ENCODE measurements around the gene SLC12A1. TPM values are rescaled to one million over a fixed set of nuclear protein-coding genes. Genes with fewer than 3 reads are reported as not detected.
A peak's percentile ranks its signal among the peaks of the same experiment; 100 is the strongest.

SLC12A1 gene
- total and polyA plus RNA-seq, 2 of the 8 experiments (the other 6 are each of a cell fraction or from before 2014, with no cell fraction given) = 0.63 to 1.0 TPM

DNA sequence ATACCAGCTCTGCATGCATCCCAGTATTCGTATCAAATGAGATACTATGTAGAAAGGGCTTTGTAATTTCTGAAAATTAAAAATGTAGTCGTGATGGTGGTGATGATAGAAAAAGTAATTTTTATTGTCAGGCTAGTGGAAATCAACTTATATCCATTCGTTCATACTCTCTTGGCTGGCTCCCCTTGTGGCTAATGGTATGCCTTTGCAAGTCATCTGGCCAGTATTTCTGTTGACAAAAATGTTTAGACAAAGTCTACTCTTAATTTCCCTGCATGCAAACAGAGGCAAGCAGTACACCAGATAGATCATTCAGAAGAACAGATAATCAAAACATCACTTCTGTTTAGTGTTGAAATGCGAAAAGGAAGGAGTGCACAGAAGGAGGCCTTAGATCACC is 75.6 kb downstream of the SLC12A1 start:
- H2BK15ac ChIP-seq (ENCODE audit: low read length) = no peak overlapping the region
- no peak overlapping the region for H4K5ac ChIP-seq (ENCODE audit: insufficient read length, low read depth, low read length)
- 81 to 100% methylated on average over 1 to 4 of the region's 4 CpGs for WGBS, 2 experiments (ENCODE audit: extremely low coverage in 1 of 2, insufficient coverage in 1 of 2, insufficient read length in 1 of 2, insufficient replicate concordance in 2 of 2, low coverage in 1 of 2, low lambda C conversion rate in 2 of 2, missing lambda C conversion rate in 1 of 2)
- TF ChIP-seq, protein P1, sequence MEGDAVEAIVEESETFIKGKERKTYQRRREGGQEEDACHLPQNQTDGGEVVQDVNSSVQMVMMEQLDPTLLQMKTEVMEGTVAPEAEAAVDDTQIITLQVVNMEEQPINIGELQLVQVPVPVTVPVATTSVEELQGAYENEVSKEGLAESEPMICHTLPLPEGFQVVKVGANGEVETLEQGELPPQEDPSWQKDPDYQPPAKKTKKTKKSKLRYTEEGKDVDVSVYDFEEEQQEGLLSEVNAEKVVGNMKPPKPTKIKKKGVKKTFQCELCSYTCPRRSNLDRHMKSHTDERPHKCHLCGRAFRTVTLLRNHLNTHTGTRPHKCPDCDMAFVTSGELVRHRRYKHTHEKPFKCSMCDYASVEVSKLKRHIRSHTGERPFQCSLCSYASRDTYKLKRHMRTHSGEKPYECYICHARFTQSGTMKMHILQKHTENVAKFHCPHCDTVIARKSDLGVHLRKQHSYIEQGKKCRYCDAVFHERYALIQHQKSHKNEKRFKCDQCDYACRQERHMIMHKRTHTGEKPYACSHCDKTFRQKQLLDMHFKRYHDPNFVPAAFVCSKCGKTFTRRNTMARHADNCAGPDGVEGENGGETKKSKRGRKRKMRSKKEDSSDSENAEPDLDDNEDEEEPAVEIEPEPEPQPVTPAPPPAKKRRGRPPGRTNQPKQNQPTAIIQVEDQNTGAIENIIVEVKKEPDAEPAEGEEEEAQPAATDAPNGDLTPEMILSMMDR (IDR thresholded peaks at IDR 0.05; ENCODE audit: control extremely low read depth in 1 of 3, insufficient read depth in 1 of 3, low read depth in 1 of 3, low read length in 3 of 3) = peak in 1 of 3 experiments; percentile 20; a peak in 1 of 4 replicates
- TF ChIP-seq RFX5 (IDR thresholded peaks at IDR 0.05; ENCODE audit: borderline replicate concordance, low read depth, low read length) = no peak
- TF ChIP-seq CBX8 (IDR thresholded peaks at IDR 0.05; ENCODE audit: borderline replicate concordance, low read depth, low read length) = no peak
- no peaks in the 10 kb centered on the region for H4K20me1 ChIP-seq (replicated peaks in 1 of 2; ENCODE audit: control insufficient read depth in 1 of 2, insufficient read depth in 2 of 2, low read length in 2 of 2)
- FAIRE-seq (peak; percentile 65), DNase-seq (ENCODE audit: low read depth in 1 of 2, low spot score in 2 of 2) (no peak)
- H2AFZ ChIP-seq (ENCODE audit: low read length) = no peak overlapping the region
- H2BK12ac ChIP-seq (ENCODE audit: low read depth, low read length) = no peak overlapping the region
- ChIA-PET POLR2A (ENCODE audit: partially characterized antibody) (no interaction called here), CTCF (ENCODE audit: partially characterized antibody) (interaction anchor here (1.0 to 9.4 kb wide), 6 partner anchors 8 to 292 kb away, joined by 3 to 82 read pairs (median 4); partner anchors contain the start of gene DUT)
- no peak overlapping the region for H3K4me3 ChIP-seq (ENCODE audit: extremely low read depth in 1 of 4, insufficient read depth in 2 of 4, low read depth in 3 of 4, low read length in 4 of 4)
- no peak overlapping the region for H3K18ac ChIP-seq (ENCODE audit: extremely low read depth, low read length)
- H3K27ac ChIP-seq (ENCODE audit: low read depth, low read length) = no peak overlapping the region
- H3K4ac ChIP-seq (replicated peaks; ENCODE audit: insufficient read length, low read depth, low read length) = no peak overlapping the region
- H3K14ac ChIP-seq (ENCODE audit: insufficient read length) = no peak overlapping the region
- no peak overlapping the region for H4K91ac ChIP-seq (replicated peaks; ENCODE audit: insufficient read length, low read length)
- H3K27me3 ChIP-seq (replicated peaks in 1 of 4; ENCODE audit: control insufficient read depth in 3 of 4, extremely low read depth in 1 of 4, insufficient read depth in 3 of 4, low read length in 3 of 4) = no peaks in the 10 kb centered on the region
- H3K23me2 ChIP-seq (ENCODE audit: low read depth, low read length) = no peaks in the 10 kb centered on the region; the same call in 1 of the 2 replicates
- no peak overlapping the region for H4K8ac ChIP-seq (ENCODE audit: extremely low read depth, insufficient read depth, low read length)
- no peaks in the 10 kb centered on the region for H3K36me3 ChIP-seq (ENCODE audit: control insufficient read depth in 2 of 4, insufficient read depth in 4 of 4, low read length in 3 of 4)
- no peak overlapping the region for H2BK5ac ChIP-seq (ENCODE audit: low read depth, low read length)
- H3K9me3 ChIP-seq (ENCODE audit: insufficient read depth in 2 of 2, low read depth in 1 of 2, low read length in 1 of 2) = no peaks in the 10 kb centered on the region
- H3K79me2 ChIP-seq (ENCODE audit: control insufficient read depth in 1 of 2, insufficient read depth in 2 of 2, low read length in 2 of 2) = no peaks in the 10 kb centered on the region
- peaks cover 0 to 10% (median 3%) of the 10 kb centered on the region in 4 experiments; a peak in 4 of 7 replicates for H3K4me1 ChIP-seq (replicated peaks in 1 of 4; ENCODE audit: control insufficient read depth in 3 of 4, insufficient read depth in 4 of 4, low read length in 3 of 4)
- no peak overlapping the region for H3K56ac ChIP-seq (replicated peaks; ENCODE audit: insufficient read length, low read depth, low read length)
- no peak overlapping the region for H2AK5ac ChIP-seq (ENCODE audit: low read depth, low read length)
- H3K79me1 ChIP-seq (ENCODE audit: low read depth, low read length) = no peaks in the 10 kb centered on the region
- H3K23ac ChIP-seq (ENCODE audit: insufficient read length) = no peak overlapping the region
- no peak overlapping the region for H3K9ac ChIP-seq (replicated peaks in 1 of 4; ENCODE audit: extremely low read depth in 1 of 4, low read depth in 3 of 4, low read length in 3 of 4)
- H2BK120ac ChIP-seq (replicated peaks; ENCODE audit: low read depth, low read length) = no peak overlapping the region
- 0 out of 4 replicates have a peak overlapping the region, but pooled peaks of 1 of the 2 experiments have one; percentile 12 for H3K4me2 ChIP-seq (ENCODE audit: insufficient read depth in 1 of 2, low read depth in 2 of 2, low read length in 2 of 2)
- no peak overlapping the region for H2BK20ac ChIP-seq (ENCODE audit: low read length)

Measured in H1 (cell line).